ENCODE results near the gene LZTFL1.

DNA sequence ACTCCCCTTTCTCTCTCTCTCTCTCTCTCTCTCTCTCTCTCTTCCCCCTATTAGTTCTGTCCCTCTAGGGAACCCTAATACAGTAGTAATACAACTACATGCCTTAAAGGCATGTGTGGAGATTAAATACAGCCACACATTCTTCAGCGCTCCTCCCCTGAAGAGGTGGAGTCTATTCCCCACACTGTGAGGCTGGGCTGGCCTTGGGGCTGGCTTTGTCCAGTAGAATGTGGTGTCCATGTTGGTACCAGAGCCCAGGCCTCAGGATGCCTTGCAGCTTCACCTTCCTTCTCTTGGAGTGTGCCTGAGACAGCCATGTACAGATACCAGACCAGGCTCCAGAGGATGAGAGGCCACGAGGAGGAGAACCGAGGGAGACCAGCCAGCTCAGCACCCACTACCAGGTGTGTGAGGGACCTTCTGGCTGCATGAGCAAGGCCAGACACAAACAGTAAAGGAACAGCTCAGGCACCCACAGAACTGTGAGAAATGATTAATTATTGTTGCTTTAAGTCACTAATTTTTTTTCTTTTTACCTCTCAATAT, 56.2 kb downstream of the LZTFL1 start:
- TF ChIP-seq, protein P1, sequence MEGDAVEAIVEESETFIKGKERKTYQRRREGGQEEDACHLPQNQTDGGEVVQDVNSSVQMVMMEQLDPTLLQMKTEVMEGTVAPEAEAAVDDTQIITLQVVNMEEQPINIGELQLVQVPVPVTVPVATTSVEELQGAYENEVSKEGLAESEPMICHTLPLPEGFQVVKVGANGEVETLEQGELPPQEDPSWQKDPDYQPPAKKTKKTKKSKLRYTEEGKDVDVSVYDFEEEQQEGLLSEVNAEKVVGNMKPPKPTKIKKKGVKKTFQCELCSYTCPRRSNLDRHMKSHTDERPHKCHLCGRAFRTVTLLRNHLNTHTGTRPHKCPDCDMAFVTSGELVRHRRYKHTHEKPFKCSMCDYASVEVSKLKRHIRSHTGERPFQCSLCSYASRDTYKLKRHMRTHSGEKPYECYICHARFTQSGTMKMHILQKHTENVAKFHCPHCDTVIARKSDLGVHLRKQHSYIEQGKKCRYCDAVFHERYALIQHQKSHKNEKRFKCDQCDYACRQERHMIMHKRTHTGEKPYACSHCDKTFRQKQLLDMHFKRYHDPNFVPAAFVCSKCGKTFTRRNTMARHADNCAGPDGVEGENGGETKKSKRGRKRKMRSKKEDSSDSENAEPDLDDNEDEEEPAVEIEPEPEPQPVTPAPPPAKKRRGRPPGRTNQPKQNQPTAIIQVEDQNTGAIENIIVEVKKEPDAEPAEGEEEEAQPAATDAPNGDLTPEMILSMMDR (IDR thresholded peaks at IDR 0.05): no peak
- TF ChIP-seq USF1 (CRISPR knock-in tag; IDR thresholded peaks at IDR 0.05): no peak

Measured in WTC11 (cell line).